GM23338 (cell line): ENCODE data around the gene THSD4. TPM values are rescaled to one million over a fixed set of nuclear protein-coding genes. Genes with fewer than 3 reads are reported as not detected.

Source experiments
- ATAC-seq: fragments of 200-7000 bp; cut with Tn5 transposase; 3 replicates; pipeline ENCODE4 v1.9.1; 2020
- DNase-seq: peaks from one replicate; pipeline ENCODE4 v3.0.0-alpha.2; 2015; ENCODE audit warnings: low spot score
- H2AFZ ChIP-seq: fragments of 200-600 bp; sonication (generic); 2 replicates; pipeline ENCODE4 v1.8.0; 2016; ENCODE audit warnings: antibody characterized with exemption, mild to moderate bottlenecking, moderate library complexity
- H3F3A ChIP-seq: fragments of 200-600 bp; sonication (generic); replicated peaks from 2 replicates; pipeline ENCODE4 v1.8.0; 2017; ENCODE audit warnings: antibody characterized with exemption, mixed run types, low read depth
- H3K27ac ChIP-seq: fragments of 200-600 bp; sonication (generic); 2 replicates; pipeline ENCODE4 v1.6.1; 2016; ENCODE audit warnings: low read depth
- H3K27me3 ChIP-seq: fragments of 200-600 bp; sonication (generic); 2 replicates; pipeline ENCODE4 v1.8.0; 2016; ENCODE audit warnings: mild to moderate bottlenecking, mixed run types, moderate library complexity; ENCODE audit not compliant: insufficient read depth
- H3K36me3 ChIP-seq: fragments of 200-600 bp; sonication (generic); 2 replicates; pipeline ENCODE4 v1.8.0; 2016; ENCODE audit warnings: mild to moderate bottlenecking; ENCODE audit not compliant: insufficient read depth
- H3K4me1 ChIP-seq: fragments of 200-600 bp; sonication (generic); 2 replicates; pipeline ENCODE4 v1.8.0; 2016; ENCODE audit warnings: mild to moderate bottlenecking, moderate library complexity; ENCODE audit not compliant: insufficient read depth
- H3K4me2 ChIP-seq: fragments of 200-600 bp; sonication (generic); 2 replicates; pipeline ENCODE4 v1.7.1; 2017; ENCODE audit warnings: mixed run types
- H3K4me3 ChIP-seq: fragments of 200-600 bp; sonication (generic); 2 replicates; pipeline ENCODE4 v1.6.1; 2016; ENCODE audit warnings: mixed run types
- H3K79me2 ChIP-seq: fragments of 200-600 bp; sonication (generic); replicated peaks from 2 replicates; pipeline ENCODE4 v1.8.0; 2017; ENCODE audit warnings: mild to moderate bottlenecking; ENCODE audit not compliant: insufficient read depth
- H3K9me2 ChIP-seq: fragments of 200-600 bp; sonication (generic); 2 replicates; pipeline ENCODE4 v1.8.0; 2017; ENCODE audit not compliant: insufficient read depth
- H4K20me1 ChIP-seq: fragments of 200-600 bp; sonication (generic); replicated peaks from 2 replicates; pipeline ENCODE4 v1.8.0; 2017; ENCODE audit warnings: mild to moderate bottlenecking; ENCODE audit not compliant: insufficient read depth
- H3K27ac Mint-ChIP-seq: 2 replicates; pipeline ENCODE4 v1.8.0; 2020; ENCODE audit warnings: inconsistent platforms, mild to moderate bottlenecking, moderate library complexity, mixed read lengths
- H3K27me3 Mint-ChIP-seq: 3 replicates; pipeline ENCODE4 v1.8.0; 2022; ENCODE audit warnings: low read depth, mild to moderate bottlenecking, moderate library complexity, mixed read lengths, inconsistent platforms; ENCODE audit not compliant: insufficient read depth, poor library complexity
- H3K36me3 Mint-ChIP-seq: 3 replicates; pipeline ENCODE4 v1.8.0; 2021; ENCODE audit warnings: low read depth, mild to moderate bottlenecking, inconsistent platforms, moderate library complexity, mixed read lengths
- H3K4me1 Mint-ChIP-seq: 3 replicates; pipeline ENCODE4 v1.8.0; 2020; ENCODE audit warnings: mild to moderate bottlenecking, inconsistent platforms, mixed read lengths
- H3K4me3 Mint-ChIP-seq: 3 replicates; pipeline ENCODE4 v1.8.0; 2021; ENCODE audit warnings: moderate library complexity, mild to moderate bottlenecking, inconsistent platforms, mixed read lengths
- H3K9me3 Mint-ChIP-seq: 3 replicates; pipeline ENCODE4 v1.8.0; 2020; ENCODE audit warnings: moderate library complexity, mild to moderate bottlenecking, inconsistent platforms, mixed read lengths
- CREB1 ChIP-seq: fragments of 250-450 bp; sonication (Bioruptor Pico); IDR thresholded peaks from 2 replicates; pipeline ENCODE4 v1.5.0; 2020; ENCODE audit warnings: low read depth, mild to moderate bottlenecking, moderate library complexity
- EZH2 ChIP-seq: fragments of 200-600 bp; sonication (generic); IDR thresholded peaks from one replicate; pipeline ENCODE4 v1.8.0; 2017; ENCODE audit warnings: antibody characterized with exemption, mild to moderate bottlenecking, low read depth; ENCODE audit not compliant: unreplicated experiment
- REST ChIP-seq: IDR thresholded peaks from one replicate; pipeline ENCODE4 v1.6.1; 2018; ENCODE audit warnings: antibody characterized with exemption; ENCODE audit not compliant: unreplicated experiment
- ZNF462 ChIP-seq: fragments of 250-450 bp; sonication (Bioruptor Pico); IDR thresholded peaks from 2 replicates; pipeline ENCODE4 v1.5.0; 2020; ENCODE audit warnings: mild to moderate bottlenecking, moderate library complexity
- polyA plus RNA-seq: library from polyadenylated mRNA; unstranded; fragments of >200 nt; fragmentation: Nextera tagmentation; extraction: Ambion mirVana; gene quantifications from 2 replicates; pipeline ENCODE4 v1.2.1, GENCODE V29; 2016
- total RNA-seq: library from RNA; depleted of rRNA; stranded (reverse); fragments of >200 nt; shearing (Covaris generic); gene quantifications from 2 replicates; pipeline ENCODE4 v1.2.3, GENCODE V29; 2014

The THSD4 gene
- total and polyA plus RNA-seq, 2 experiments from 2014 or later, result 2.0 to 7.4 TPM

GRCh38 chr15:71223516-71223915 lies 108.2 kb downstream of the THSD4 start:
- Histone ChIP-seq H3K4me2 (no peak overlapping the region), H3F3A (no peaks in the 10 kb centered on the region), H3K9me2 (no peaks in the 10 kb centered on the region), H2AFZ (no peak overlapping the region), H3K27me3 (no peaks in the 10 kb centered on the region), H3K4me1 (peaks cover 10% of the 10 kb centered on the region), H3K79me2 (no peaks in the 10 kb centered on the region), H3K36me3 (no peaks in the 10 kb centered on the region), H3K4me3 (no peak overlapping the region), H3K27ac (no peak overlapping the region), H4K20me1 (peaks cover 3% of the 10 kb centered on the region; the same call in 1 of the 2 replicates)
- Mint-ChIP-seq H3K36me3 (peaks cover 2% of the 10 kb centered on the region; the same call in 2 of the 3 replicates), H3K9me3 (no peaks in the 10 kb centered on the region; the same call in 2 of the 3 replicates), H3K27me3 (peaks cover 2% of the 10 kb centered on the region), H3K4me1 (peaks cover 31% of the 10 kb centered on the region), H3K27ac (no peak overlapping the region), H3K4me3 (no peak overlapping the region)
- no peak for TF ChIP-seq CREB1
- no peak for TF ChIP-seq EZH2
- TF ChIP-seq REST, result no peak
- no peak for TF ChIP-seq ZNF462
- DNase-seq (no peak), ATAC-seq (no peak)
